ENCODE data around the gene LFNG.

LFNG gene

DNA sequence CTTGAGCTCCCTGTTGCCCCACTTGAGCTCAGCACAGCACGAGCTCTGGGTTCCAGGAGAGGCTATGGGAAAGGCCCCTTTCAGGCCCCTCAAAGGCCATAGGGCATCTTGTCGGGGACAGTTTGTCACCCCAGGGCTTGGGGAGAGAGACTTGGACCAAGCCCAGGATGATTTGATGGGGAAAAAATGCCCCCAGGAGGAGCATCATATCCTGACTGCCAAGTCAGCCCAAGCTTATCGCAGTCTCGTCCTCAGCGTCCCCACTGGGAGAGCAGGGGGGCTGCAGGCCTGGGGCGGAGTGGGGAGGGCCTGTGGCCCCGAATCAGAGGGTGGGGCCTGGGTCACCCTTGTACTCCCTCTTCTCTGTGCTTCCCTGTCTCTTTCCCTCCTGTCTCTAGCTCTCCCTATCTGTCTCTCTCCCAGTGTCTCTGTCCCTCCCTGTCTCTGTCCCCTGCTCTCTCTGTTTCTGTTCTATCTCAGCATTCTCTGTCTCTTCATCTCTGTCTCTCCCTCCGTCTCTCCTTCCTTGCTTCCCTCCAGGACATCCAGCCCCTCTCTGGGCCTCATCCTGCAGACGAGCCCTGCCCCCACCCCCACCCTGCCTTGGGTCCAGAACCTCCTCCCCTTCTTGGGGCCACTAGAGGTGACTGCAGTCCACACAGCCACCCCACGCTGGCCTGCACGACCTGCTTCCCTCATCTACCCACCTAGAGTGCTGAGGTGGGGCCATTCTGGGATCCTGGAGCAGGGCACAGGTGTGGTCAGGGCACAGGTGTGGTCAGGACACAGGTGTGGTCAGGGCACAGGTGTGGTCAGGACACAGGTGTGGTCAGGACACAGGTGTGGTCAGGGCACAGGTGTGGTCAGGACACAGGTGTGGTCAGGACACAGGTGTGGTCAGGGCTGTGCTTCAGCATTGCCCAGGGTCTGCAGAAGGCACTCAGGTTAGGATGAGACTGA lies 26.1 kb upstream of the LFNG start:
- Mint-ChIP-seq H3K4me3 (no peak overlapping the region), H3K36me3 (peaks cover 3 to 5% of the 10 kb centered on the region in 2 donors), H3K27me3 (peaks cover 53 to 78% of the 10 kb centered on the region in 2 donors), H3K27ac (no peak overlapping the region), H3K9me3 (peaks cover 8 to 10% of the 10 kb centered on the region in 2 donors), H3K4me1 (peaks cover 8 to 20% of the 10 kb centered on the region in 2 donors)
- DNase-seq (no peak), ATAC-seq (replicated peaks) (no peak)

DNA sequence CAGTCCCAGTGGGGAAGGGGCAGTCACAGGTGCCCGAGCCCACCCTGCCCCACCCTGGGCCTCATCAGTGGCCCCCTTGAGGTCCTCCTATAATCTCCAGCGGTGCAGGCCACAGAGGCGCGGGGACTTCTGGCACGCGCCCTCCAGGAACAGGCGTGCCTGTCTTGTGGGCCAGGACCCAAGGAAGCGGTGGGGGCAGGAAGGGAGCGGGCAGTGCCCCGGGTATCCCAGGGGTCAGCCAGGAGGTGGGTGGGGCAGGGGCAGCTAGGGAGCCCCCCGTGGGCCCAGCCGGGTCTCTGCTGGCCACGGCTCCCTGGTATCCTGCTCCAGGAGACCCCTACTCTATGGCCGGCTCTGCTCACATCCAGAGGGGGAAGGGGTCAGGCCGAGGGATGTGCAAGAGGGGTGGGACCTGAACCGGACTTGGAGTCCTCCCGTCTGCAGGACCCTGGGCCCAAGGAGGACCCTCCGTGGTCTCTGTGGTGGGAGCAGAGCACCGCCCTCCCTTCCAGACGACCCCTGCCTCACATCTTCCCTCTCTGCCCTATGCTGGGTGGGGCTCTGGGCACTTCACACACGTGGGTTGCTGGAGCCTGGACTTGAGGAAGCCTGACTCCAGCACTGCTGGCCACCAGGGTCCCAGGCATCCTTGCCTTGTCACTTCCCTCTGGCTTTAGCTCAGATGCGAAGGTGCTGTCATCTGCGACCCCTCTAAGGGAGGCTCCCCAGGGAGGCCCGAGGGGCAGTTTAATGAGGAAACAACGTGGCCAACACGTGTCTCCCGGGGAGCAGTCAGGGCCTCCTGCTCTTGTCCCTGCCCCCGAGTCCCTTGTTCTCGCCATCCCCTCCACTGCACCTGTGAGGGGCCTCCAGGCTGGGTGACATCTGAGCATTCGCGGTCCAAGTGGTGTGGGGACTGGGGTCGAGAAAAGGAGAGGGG lies 25.1 kb upstream of the LFNG start:
- Mint-ChIP-seq H3K27me3 (peaks cover 45 to 76% of the 10 kb centered on the region in 2 donors), H3K36me3 (peaks cover 3 to 5% of the 10 kb centered on the region in 2 donors), H3K27ac (no peak overlapping the region), H3K9me3 (peaks cover 8 to 10% of the 10 kb centered on the region in 2 donors), H3K4me1 (peaks cover 8 to 13% of the 10 kb centered on the region in 2 donors), H3K4me3 (no peak overlapping the region)
- no peak for DNase-seq
- ATAC-seq (replicated peaks): peak in 1 of 2 donors; percentile 10

DNA sequence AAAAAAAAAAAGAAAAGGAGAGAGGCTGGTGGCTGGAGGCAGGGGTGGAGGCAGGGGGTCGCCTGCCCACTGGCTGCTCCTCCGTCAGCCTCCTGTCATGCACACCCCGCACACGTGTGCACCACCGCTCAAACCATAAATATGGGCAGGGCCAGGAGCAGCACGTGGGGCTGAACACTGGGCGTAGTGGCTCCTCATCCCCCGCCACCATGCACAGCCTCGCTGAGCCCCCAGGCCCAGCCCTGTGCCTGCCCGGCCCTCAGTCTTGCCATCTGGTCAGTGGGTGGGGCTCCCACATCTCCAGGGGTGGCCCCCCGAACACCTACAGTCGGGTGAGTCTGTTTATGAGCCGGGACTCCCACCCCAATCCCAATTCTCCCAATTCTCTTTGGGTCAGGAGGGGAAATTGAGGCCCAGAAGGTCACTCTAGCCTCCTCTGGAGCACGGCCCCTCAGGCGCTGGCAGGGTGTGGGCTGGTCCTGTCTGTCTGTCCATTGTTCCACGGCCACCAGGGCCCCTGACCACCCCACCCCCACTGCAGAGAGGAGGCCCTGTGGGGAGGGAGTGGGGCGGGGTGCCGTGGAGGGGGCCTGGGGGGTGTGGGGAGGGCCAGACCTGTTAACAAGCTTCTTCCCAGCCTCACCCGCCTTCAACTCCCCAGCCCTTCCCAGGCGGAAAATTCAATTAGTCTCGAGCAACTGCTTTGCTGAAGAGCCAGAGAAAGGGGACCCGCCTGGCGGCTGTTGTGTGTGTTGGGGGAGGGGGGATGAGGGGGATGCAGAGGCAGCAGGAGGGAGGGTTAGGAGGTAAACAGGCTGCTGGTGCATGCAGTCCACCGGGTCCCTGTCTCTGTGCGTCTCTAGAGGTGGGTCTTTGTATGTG lies 23.9 kb upstream of the LFNG start:
- ATAC-seq (replicated peaks) (no peak), DNase-seq (no peak)
- Mint-ChIP-seq H3K27ac (no peak overlapping the region), H3K4me1 (peaks cover 8 to 13% of the 10 kb centered on the region in 2 donors), H3K36me3 (peaks cover 3 to 5% of the 10 kb centered on the region in 2 donors), H3K9me3 (peaks cover 8 to 10% of the 10 kb centered on the region in 2 donors), H3K27me3 (peaks cover 45 to 75% of the 10 kb centered on the region in 2 donors), H3K4me3 (no peak overlapping the region)

DNA sequence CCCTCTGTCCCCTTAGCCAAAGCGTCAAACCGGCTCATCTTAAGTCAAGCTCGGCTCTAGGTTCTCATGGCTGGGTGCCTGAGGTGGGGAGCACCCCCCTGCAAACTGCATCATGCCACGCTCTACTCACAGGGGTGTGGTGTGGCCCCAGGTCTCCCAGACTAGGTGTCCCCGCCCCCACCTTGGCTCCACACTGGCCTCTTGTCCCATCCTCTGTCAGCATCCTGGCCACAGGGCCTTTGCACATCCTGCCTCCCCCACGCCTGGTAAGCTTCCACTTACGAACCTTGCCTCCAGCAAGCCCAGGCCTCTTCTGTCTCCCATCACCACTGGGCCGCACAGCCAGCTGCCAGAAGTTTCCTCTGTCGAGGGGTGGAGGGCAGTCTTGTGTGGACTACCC lies 23.2 kb upstream of the LFNG start:
- Mint-ChIP-seq H3K36me3 (peaks cover 3 to 5% of the 10 kb centered on the region in 2 donors), H3K27ac (no peak overlapping the region), H3K9me3 (peaks cover 7 to 9% of the 10 kb centered on the region in 2 donors), H3K27me3 (peaks cover 40 to 68% of the 10 kb centered on the region in 2 donors), H3K4me3 (no peak overlapping the region), H3K4me1 (peaks cover 8 to 13% of the 10 kb centered on the region in 2 donors)
- no peak for ATAC-seq (replicated peaks)
- no peak for DNase-seq

DNA sequence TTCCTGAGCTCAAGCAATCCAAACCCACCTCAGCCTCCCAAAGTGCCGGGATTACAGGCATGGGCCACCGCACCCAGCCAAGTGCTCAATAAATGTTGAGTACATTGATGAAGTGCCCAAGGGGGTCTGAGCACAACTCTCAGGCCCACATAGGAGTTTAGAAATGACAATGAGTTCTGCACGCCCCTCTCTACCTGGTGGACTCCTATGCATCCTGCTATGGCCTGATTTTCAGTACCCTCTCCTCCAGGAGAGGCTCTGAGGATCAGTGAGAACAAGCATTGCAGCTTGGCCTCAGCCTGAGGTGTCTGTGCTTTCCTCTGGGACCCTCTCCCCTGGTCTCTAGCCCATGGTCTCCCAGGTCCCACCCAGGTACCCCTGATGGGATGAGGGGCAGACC lies 22.5 kb upstream of the LFNG start:
- no peak for DNase-seq
- ATAC-seq (replicated peaks): no peak
- Mint-ChIP-seq H3K36me3 (peaks cover under 1 to 3% of the 10 kb centered on the region in 2 donors), H3K4me1 (peaks cover 8 to 13% of the 10 kb centered on the region in 2 donors), H3K27me3 (peaks cover 33 to 61% of the 10 kb centered on the region in 2 donors), H3K9me3 (peaks cover 2% of the 10 kb centered on the region in 2 donors), H3K4me3 (no peak overlapping the region), H3K27ac (no peak overlapping the region)

DNA sequence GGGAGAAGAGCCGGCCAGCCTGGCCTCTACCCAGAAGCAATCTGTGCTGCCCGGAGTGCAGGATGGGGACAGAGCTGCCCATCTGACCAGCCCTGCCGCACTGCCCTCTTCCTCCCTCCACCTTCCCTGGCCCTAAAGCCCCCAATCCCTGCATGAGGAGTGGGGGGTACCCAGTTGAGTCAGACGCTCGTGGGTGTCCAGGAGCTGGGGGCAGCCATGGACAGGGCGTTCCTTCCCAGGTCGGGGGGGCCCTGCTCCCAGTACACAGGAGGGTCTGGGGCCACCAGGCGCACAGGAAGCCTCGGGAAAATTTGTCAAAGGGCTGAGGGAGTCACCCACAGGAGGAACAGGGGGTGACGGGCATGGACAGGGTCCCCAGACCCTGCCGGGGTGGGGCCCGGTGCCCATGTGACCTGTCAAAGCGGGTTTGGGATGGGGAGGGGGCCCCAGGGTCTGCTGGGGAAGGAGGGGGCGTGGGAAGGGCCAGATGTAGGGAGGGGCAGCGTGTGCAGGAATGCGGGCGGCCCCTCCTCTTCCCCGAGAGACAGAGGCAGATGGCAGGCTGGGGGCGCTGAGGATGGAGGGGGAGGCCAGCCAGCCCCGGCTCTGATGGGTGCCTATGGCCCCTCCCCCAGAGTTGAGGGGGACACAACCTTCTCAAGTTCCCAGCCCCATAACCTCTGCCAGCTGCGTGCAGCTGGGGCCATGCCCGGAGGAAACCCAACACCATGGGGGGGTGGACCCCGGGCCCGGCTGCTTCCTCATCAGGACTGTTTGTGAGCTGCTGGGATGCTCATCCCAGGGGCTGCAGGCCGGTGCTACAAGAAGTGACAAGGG lies 21.9 kb upstream of the LFNG start:
- DNase-seq (no peak), ATAC-seq (replicated peaks) (peak in 1 of 2 donors; percentile 20)
- H3K4me3 Mint-ChIP-seq: no peak overlapping the region
- H3K27ac Mint-ChIP-seq: no peak overlapping the region
- no peaks in the 10 kb centered on the region for H3K9me3 Mint-ChIP-seq
- peaks cover 0 to 3% of the 10 kb centered on the region in 2 donors for H3K36me3 Mint-ChIP-seq
- peaks cover 8 to 13% of the 10 kb centered on the region in 2 donors for H3K4me1 Mint-ChIP-seq
- peaks cover 28 to 54% of the 10 kb centered on the region in 2 donors for H3K27me3 Mint-ChIP-seq

DNA sequence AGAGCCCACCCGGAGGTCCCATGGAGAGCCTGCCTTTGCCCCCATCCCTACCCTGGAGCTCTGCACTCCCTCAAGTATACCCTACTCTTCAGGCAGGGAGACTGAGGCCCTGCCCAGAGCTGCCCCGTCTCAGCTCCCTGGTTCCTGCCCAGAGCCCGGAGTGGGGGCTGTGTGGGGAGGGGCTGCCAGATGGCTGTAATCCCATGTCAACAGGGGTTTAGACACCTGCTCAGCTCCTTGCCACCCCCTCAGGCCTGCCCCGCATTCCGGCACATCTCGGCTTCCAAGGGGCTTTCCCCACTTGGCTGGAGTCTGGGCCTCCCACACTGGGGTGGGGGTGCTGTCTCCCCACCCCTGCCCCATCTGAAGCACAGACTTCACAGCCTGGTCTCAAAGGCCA lies 20.9 kb upstream of the LFNG start:
- Mint-ChIP-seq H3K4me1 (peaks cover 8 to 13% of the 10 kb centered on the region in 2 donors), H3K27me3 (peaks cover 22 to 45% of the 10 kb centered on the region in 2 donors), H3K4me3 (no peak overlapping the region), H3K36me3 (peaks cover 0 to 3% of the 10 kb centered on the region in 2 donors), H3K27ac (no peak overlapping the region), H3K9me3 (no peaks in the 10 kb centered on the region)
- DNase-seq (no peak), ATAC-seq (replicated peaks) (no peak)

DNA sequence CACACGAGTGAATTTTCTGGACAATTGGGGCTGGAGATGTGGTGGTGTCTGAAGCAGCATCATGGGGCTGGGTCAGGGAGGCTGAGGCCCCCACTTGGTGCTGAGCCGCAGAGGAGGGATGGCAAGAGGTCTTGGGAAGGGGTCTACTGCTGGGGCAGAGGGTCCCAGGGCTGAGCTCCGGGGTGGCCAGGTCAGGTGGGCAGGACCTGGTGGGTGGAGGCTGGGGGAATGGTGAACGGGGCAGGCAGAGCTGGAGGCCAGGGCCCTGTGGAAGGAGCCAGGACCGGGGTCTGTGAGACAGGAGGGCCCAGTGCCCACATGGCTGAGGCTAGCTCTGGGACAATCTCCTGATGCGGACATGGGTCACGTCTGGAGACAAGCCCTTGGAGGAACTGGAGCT lies 20.4 kb upstream of the LFNG start:
- Mint-ChIP-seq H3K4me1 (peaks cover 11 to 13% of the 10 kb centered on the region in 2 donors), H3K27me3 (peaks cover 21 to 42% of the 10 kb centered on the region in 2 donors), H3K27ac (no peak overlapping the region), H3K36me3 (peaks cover 0 to 3% of the 10 kb centered on the region in 2 donors), H3K9me3 (no peaks in the 10 kb centered on the region), H3K4me3 (no peak overlapping the region)
- ATAC-seq (replicated peaks): no peak
- no peak for DNase-seq

DNA sequence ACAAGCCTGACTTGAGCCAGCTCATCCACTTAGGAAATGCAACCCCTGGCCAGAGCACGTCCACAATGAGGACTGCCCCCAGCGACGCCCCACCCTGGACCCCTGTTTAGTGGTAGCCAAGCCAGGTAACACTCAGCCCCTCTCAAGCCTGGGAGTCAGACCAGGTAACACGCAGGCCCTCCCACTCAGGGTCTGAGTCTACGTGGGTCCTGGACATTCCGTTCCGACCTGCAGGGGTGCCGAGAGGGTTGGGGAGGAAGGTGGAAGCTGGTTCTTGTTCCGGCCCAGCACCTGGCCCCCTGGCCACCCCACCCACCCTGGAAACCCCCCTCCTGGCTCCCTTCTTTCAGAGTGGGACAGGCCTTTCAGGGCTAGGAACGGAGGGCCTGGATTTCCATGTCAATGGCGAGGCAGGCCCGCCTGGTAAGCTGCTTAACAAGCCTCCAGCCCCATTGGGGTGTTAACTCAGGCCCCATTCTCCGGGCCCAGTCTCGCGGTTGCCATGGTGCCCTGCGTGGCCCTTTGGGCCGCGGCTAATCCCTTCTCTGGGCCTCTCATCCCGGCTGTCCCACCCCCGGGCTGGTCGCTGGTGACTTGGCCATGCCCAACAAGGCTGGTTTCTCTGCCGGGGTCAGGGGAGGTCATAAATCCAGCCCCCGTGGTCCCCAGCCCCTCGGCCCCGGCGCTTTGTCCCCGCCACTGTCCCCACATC lies 19.7 kb upstream of the LFNG start:
- peaks cover 0 to 3% of the 10 kb centered on the region in 2 donors for H3K36me3 Mint-ChIP-seq
- ATAC-seq (replicated peaks) (no peak), DNase-seq (no peak)
- H3K27ac Mint-ChIP-seq: no peak overlapping the region
- peaks cover 17 to 38% of the 10 kb centered on the region in 2 donors for H3K27me3 Mint-ChIP-seq
- no peak overlapping the region for H3K4me3 Mint-ChIP-seq
- peaks cover 10 to 13% of the 10 kb centered on the region in 2 donors for H3K4me1 Mint-ChIP-seq
- no peaks in the 10 kb centered on the region for H3K9me3 Mint-ChIP-seq

DNA sequence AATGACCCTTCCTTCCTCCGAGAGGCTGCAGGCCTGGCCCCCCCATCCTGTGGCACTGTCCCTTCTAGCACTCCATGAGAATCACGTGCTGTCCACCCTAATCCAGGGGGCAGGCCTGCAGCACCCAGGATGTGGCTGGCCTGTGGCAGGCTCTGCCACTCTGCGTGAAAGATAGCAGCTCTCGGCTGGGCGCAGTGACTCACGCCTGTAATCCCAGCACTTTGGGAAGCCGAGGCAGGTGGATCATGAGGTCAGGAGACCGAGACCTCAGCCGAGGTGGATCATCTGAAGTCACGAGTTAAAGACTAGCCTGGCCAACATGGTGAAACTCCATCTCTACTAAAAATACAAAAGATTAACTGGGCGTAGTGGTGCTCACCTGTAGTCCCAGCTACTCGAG lies 18.9 kb upstream of the LFNG start:
- no peak overlapping the region for H3K4me3 Mint-ChIP-seq
- no peaks in the 10 kb centered on the region for H3K9me3 Mint-ChIP-seq
- H3K36me3 Mint-ChIP-seq: peaks cover 0 to 3% of the 10 kb centered on the region in 2 donors
- peaks cover 15 to 35% of the 10 kb centered on the region in 2 donors for H3K27me3 Mint-ChIP-seq
- ATAC-seq (replicated peaks) (no peak), DNase-seq (no peak)
- H3K27ac Mint-ChIP-seq: no peak overlapping the region
- peaks cover 10 to 13% of the 10 kb centered on the region in 2 donors for H3K4me1 Mint-ChIP-seq

DNA sequence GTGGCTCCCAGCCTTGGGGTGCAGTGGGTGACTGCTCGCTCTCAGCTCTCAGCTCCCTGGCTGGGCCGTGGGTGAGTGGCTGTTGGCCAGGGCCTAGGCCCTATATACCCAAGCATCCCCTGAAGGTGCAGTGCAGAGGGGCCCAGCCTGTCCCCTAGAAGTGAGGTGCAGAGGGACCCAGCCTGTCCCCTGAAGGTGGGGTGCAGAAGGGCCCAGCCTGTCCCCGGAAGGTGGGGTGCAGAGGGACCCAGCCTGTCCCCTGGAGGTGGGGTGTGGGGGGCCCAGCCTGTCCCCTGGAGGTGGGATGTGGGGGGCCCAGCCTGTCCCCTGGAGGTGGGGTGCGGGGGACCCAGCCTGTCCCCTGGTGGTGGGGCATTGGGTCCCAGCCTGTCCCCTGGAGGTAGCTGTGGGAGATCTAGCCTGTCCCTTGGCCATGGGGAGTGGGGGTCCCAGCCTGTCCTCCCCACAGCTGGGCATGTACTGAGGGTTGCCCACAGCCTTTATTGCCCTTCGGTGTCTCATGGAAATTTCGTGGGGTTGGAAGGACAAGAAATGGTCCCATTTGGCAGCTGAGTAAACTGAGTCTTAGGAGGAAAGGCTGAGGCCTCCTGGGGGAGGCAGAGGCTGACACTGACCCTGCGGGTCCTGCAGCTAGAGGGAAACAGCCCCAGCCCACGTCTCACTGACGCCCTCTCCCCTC lies 17.5 kb upstream of the LFNG start:
- no peak overlapping the region for H3K4me3 Mint-ChIP-seq
- H3K36me3 Mint-ChIP-seq: no peaks in the 10 kb centered on the region
- H3K9me3 Mint-ChIP-seq: no peaks in the 10 kb centered on the region
- peaks cover 5 to 21% of the 10 kb centered on the region in 2 donors for H3K27me3 Mint-ChIP-seq
- H3K4me1 Mint-ChIP-seq: peaks cover 10 to 13% of the 10 kb centered on the region in 2 donors
- no peak for ATAC-seq (replicated peaks)
- no peak for DNase-seq
- H3K27ac Mint-ChIP-seq: no peak overlapping the region

DNA sequence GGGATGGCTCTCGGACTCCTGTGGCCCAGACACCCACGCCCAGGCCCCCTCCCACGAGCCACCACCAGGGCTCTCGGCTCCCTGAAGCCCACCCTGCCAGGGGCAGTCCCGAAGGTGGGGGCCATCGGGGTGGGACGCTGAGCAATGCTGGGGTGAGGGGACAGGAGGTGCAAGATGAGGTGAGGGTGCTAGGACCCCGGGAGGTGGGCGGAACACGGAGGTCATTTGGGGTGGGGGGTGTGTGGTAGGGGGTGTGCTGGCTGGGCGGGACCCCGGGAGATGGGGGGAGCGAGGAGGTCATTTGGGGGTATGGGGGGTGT lies 17.0 kb upstream of the LFNG start:
- H3K27ac Mint-ChIP-seq: no peak overlapping the region
- H3K9me3 Mint-ChIP-seq: no peaks in the 10 kb centered on the region
- ATAC-seq (replicated peaks) (no peak), DNase-seq (no peak)
- H3K36me3 Mint-ChIP-seq: no peaks in the 10 kb centered on the region
- peaks cover 13% of the 10 kb centered on the region in 2 donors for H3K4me1 Mint-ChIP-seq
- H3K27me3 Mint-ChIP-seq: peaks cover under 1 to 15% of the 10 kb centered on the region in 2 donors
- no peak overlapping the region for H3K4me3 Mint-ChIP-seq

Data from stimulated activated naive B cell treated with anti-CD40 and anti-IgM and Interleukin-4, amounts not matched to agents 10 μg/mL and 1 μg/mL and 100 μg/mL, for 72 hours (primary cell).